Myocyte (in vitro differentiated cells): ENCODE results near the gene PLCG1. TPM values are rescaled to one million over a fixed set of nuclear protein-coding genes. Genes with fewer than 3 reads are reported as not detected.
A peak's percentile ranks its signal among the peaks of the same experiment; 100 is the strongest.

ENCODE experiments used
- DNase-seq: peaks from one replicate; pipeline ENCODE4 v3.0.0-alpha.2; 2012; ENCODE audit warnings: low read depth
- total RNA-seq: library from RNA; depleted of rRNA; stranded (reverse); fragments of >200 nt; gene quantifications from 2 replicates; pipeline ENCODE4 v1.2.3, GENCODE V29; 2014

PLCG1 gene
- total RNA-seq, 1 donor from 2014 or later, result 86.9 TPM

- peak; percentile 89 for DNase-seq
Measured at GRCh38 chr20:41141153-41141815, 3.9 kb downstream of the PLCG1 start.

DNA sequence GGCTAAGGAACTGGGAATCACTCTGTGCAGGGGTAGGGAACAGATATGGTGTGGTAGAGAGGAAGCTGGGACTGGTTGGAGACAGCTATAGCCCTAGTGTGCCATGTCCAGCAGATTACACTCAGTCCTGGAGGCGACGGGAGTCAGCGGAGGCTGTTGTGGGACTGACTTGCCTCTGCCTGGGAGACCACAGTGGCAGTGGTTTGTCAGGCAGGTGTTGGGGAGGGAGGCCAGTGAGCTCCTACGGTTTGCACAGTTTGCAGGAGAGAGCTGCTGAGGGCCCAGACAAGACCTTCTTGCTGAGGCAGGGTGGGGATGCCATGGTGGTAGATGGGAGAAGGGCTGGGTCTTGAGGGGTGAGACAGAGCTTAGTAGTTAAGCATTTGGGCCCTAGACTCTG is 4.9 kb downstream of the PLCG1 start:
- DNase-seq, result no peak

DNA sequence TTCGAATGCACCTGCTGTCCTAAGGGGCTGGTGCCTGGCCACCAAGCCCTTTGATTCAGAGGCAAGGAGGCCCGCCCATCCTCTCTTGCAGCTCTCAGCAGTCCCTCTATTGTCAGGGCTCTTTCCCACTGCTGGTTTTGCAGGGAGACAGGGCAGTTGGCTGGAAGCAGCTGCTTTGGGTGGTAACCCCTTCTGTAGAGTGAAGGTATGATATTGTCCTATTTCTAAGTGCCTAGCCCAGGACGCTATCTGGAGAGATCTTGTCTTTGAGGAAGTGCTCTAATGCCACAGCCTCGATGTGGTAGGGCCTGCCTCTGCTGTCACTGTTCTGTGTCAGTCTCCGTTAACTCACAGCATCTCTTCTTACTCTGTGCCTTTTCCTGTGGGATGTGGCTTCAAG is 5.6 kb downstream of the PLCG1 start:
- DNase-seq, result no peak

GRCh38 chr20:41143354-41143753 is 6.0 kb downstream of the PLCG1 start:
- DNase-seq, result no peak

DNA sequence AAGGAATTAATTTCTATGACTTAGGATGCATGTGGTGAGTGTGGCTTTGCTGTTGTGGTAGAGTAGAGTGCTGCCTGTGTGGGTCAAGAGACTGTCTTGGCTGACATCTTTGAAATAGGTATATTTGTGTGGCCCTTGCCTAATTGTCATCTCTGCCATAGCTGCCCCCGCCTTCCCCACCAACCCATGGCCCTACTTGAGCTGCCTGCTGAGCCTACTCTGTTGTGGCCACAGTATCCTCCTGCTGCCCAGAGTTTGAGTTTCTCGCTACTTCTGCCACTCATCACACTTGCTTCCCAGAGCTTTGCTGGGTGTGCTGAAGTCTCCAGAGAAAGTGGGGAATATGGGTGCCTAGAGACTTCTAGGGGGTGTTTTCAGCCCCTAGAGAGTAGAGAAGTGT is 8.0 kb downstream of the PLCG1 start:
- no peak for DNase-seq

DNA sequence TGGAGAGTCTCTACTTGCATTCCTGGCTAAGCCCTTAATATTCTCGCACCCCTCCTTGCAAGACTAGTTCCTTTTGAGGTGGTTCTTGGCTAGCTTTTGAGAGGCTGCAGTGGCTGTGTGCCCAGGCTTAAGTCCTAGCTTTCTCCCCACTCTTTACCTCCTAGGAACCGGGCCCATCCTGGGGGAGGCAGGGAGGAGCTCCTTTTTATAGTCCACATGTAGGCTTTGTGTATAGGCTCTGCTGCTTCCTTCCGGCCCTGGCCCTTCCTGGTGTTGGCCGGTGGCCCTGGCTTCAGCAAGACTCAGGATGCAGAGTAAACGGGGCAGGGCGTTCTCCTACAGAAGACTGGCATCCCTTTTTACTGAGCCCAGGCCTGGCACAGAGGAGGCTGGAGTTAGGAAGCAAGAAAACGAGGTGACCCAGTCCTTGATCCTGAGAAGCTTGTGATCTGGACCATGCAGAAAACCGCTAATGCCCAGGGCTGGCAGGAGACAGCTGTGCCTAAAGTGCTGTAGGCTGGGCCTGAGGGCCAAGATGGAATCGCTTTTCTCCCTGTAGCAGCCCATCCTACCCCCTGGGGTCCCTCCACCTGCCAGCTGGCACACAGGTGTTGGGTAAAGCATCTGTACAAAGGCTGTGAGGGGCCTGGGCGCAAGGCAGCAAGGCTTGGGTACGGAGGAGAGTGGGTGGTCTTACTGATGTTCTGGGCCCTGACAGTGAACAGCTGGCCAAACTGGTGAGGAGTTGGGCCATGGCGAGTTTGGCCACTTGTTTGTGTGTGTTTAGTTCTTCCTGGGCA is 8.7 kb downstream of the PLCG1 start:
- no peak for DNase-seq

DNA sequence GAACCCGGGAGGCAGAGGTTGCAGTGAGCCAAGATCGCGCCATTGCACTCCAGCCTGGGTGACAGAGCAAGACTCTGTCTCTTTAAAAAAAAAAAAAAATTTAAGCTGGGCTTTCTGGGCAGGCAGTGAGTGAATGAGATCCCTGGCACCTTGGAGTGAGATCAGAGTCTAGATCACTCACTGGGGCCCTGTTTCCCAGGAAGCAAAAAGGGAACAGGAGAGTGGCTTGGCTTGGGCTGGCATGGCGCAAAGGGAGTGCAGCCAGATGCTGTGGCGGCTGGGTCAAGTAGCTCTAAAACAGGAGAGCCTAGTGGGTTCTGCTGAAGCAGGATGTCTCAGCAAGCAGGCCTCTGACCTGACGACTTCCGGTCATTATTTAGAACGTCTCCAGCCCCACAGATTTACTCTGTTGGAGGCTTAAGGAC is 10.4 kb downstream of the PLCG1 start:
- no peak for DNase-seq

- DNase-seq, result no peak
Measured at GRCh38 chr20:41148942-41149341, 11.6 kb downstream of the PLCG1 start.

DNA sequence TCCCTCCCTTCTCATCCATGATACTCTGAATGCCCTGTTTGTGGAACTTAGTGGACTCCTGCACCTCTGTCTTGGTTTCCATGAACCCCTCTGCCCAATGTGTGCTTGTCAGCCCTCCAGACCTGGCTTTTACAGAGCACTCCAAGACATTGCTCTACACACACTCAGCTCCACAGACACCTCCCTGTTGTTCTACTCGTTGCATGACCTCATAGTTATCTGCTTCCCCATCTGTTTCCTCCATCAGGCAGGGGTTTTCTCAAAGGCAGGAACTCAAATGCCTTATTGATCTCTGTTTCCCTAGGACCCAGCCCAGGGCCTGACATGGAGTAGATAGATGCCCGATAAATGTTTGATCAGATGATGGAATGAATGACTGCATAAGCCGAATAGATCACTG is 13.3 kb downstream of the PLCG1 start:
- no peak for DNase-seq

GRCh38 chr20:41151134-41151869 is 14.0 kb downstream of the PLCG1 start:
- no peak for DNase-seq

- no peak for DNase-seq
Measured at GRCh38 chr20:41152108-41152757, 14.9 kb downstream of the PLCG1 start.

DNA sequence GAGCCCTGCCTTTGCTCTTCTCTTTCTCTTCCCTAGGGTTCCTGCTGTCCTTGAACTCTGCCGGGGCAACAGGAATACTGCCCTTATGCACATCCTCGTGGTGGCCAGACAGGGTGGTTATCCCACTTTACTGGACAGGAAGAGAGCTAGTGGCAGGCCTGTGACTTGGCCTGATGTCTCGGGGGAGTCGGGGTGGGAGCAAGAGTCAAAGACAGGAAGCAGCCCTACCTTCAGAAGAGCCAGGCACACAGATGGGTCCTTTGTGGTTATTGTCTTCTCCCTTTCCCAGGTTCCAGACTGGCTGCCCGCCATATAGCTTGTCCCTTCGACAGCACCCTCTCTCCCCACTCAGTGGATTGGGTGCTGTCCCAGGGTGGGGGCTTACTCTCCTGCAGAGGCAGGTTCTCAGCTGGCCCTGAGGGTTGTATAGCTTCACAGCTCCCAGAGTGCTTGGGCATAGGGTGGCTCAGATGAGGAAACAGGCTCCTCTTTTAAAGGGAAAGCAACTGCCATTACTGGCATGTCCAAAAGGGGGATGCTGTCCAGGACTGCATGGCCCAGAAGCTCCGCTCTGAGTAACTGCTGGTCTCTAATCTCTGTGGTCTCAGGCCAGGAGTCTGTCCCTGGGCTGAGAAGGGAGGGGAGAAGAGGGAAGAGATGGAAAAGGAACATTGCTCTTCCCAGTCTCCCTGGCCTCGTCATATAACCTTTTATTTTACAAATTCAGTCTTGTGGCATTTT is 17.3 kb downstream of the PLCG1 start:
- DNase-seq, result no peak

DNA sequence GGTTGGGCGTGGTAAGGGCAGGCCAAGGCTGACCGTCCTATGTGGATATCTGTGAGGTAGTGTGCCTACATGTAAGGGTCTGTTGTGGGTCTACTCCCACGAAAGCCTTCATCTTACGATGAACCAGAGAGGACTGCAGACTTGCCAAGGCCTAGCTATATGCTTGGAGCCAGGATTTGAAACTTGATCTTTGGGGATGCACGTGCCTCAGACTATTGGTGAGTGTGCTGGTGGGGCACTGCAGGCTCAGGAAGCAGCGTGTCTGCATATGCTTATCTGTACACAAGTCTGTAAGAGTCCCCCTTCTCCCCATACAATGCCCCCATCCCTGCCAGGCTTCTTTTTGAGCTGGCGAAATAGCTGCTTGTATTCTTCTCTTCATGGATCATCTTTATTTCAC is 17.9 kb downstream of the PLCG1 start:
- no peak for DNase-seq

GRCh38 chr20:41158082-41158625 is 20.8 kb downstream of the PLCG1 start:
- no peak for DNase-seq

DNA sequence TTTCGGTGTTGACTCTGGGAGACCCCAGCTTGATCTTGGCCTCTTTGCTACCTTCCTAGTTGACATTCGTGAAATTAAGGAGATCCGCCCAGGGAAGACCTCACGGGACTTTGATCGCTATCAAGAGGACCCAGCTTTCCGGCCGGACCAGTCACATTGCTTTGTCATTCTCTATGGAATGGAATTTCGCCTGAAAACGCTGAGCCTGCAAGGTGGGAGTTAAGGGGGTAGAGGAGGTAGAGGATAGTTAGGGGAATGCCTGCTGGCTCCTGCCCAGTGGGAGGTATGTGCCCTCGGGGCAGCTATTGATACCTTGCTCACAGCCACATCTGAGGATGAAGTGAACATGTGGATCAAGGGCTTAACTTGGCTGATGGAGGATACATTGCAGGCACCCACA is 22.2 kb downstream of the PLCG1 start:
- no peak for DNase-seq

DNA sequence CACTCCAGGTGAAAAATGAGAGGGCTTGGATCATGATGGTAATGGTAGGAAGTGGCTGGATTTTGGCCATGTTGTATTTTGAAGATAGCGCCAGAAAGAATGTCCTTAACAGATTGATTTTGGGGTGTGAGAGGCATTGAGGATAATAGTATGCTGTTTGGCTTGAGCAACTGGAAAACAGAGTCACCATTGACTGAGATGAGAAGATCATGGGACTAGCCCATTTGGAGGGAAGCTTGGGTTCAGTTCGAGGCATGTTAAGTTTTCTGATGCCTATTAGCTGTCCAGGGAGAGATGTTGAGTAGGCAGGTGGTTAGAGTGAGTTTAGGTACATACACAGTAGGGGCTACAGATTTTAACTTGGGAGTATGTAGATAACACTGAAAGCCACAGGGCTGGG is 23.3 kb downstream of the PLCG1 start:
- no peak for DNase-seq

DNA sequence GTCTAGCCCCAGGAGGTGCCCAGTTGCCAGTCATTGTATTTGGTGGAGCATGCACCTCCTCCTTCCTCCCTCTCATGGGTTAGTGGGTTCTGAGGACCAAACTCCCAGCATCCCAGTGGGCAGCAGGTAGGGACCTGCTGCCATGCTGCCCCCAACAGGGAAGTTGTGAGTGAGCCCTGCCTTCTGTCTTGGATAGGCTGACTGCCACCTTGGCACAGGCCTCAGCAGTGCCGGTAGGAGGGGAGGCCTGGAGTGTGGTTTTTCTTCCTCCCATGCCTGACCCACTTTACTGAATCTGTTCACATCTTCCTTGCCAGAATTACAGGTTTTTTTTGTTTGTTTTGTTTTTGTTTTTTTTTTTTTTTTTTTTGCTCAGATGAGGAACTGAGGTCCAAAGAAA is 24.5 kb downstream of the PLCG1 start:
- DNase-seq, result no peak

GRCh38 chr20:41162396-41162795 is 25.1 kb downstream of the PLCG1 start:
- no peak for DNase-seq

DNA sequence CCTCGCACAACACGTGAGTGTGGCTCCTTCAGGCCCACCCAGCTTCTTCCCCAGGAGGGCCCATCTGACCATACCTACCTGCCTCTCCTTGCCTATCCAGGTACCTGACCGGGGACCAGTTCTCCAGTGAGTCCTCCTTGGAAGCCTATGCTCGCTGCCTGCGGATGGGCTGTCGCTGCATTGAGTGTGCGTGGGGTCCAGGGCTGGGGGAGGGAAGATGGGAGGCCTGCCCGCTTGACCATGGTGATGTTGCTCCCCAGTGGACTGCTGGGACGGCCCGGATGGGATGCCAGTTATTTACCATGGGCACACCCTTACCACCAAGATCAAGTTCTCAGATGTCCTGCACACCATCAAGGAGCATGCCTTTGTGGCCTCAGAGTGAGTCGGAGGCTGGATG is 26.5 kb downstream of the PLCG1 start:
- no peak for DNase-seq

DNA sequence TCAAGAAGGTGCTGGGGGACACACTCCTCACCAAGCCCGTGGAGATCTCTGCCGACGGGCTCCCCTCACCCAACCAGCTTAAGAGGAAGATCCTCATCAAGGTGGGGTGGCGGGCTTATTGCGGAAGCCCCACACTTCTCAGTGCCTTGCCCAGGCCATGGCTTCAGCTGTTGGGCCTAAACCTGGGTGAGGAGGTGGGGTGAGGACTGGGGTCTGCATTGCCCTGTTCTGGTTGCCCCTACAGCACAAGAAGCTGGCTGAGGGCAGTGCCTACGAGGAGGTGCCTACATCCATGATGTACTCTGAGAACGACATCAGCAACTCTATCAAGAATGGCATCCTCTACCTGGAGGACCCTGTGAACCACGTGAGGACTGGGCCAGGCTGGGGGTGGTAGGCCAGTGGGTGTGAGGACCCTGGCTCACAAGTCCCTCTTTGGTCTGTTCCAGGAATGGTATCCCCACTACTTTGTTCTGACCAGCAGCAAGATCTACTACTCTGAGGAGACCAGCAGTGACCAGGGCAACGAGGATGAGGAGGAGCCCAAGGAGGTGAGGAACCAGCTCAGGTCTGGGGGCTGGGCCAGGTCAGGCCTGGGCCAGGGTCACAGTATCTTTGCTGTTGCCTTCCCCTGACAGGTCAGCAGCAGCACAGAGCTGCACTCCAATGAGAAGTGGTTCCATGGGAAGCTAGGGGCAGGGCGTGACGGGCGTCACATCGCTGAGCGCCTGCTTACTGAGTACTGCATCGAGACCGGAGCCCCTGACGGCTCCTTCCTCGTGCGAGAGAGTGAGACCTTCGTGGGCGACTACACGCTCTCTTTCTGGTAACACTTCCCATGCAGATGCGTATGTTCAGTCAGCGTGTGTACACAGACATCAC is 27.9 kb downstream of the PLCG1 start:
- DNase-seq, result no peak
